KG1 (cell line): ENCODE data around the gene TMEM273.

Source experiments
- DNase-seq: peaks from one replicate; lab custom pipeline; 2025; lab: John Stamatoyannopoulos, UW

TMEM273 gene

GRCh38 chr10:49187950-49188761 lies at the start of gene TMEM273:
TSS of gene TMEM273 (minus strand) at chr10:49188391. CDS start at chr10:49188336, 55 bp downstream.
- DNase-seq: peak; percentile 83

DNA sequence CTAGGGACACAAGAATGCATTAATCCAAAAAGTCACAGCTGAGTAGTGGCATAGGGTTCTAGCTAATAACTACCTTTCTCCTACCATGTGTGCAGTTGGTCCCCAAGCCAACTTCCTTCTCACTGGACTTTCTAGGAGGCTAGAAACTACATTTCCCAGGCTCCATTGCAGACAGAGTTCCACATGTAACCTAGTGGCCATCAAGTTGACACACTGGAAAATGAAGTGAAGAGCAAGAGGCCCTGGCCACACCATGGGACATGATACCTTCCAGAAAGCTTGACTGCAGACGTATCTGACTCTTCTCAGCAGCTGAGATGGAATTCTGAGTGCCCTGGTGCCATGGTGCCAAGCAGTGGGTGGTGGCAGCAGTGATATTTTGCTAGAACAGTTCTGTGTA lies 49.8 kb upstream of the TMEM273 start:
- no peak for DNase-seq

- no peak for DNase-seq
These were observed 47.2 kb upstream of the TMEM273 start for GRCh38 chr10:49235392-49235791.

- DNase-seq: no peak
These were observed 43.1 kb upstream of the TMEM273 start for GRCh38 chr10:49231086-49231820.

DNA sequence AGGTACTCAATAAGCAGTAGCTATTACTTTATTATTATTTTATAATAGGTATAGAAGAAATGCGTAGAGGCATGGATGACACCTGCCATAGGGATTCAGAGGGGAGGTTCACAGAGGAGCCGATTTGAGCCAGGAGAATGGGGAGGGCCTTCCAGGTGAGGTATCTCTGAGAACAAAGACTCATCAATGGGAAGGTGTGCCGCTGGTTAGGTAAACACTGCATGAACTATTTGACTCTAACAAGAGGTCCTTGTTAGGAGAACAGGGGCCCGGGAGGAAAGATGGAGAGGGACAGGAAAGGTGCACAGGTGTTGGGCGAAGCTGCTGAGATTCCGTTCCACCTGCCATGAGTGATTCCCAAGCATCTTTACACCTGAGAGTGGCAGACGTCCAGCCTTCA lies 41.8 kb upstream of the TMEM273 start:
- no peak for DNase-seq

DNA sequence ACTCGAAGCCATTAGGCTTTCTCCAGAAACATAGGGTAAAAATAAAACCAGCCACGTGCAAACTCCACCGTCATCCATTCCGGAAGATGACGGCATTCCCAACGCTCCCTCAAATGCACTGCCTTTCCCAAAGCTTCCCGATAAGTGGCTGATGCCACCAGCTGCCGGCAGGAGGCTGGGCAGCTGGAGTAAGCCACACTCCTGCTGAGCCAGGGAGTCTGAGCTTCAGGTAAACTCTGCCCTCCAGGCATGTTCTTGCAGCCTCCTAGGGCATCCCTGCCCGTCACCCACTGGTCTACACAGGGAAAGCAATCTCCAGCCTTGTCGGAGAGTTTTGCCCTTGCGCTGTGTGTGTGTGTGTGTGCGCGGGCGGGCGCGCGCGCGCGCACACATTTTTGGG lies 40.5 kb upstream of the TMEM273 start:
- no peak for DNase-seq

GRCh38 chr10:49227406-49227805 lies 39.2 kb upstream of the TMEM273 start:
- DNase-seq: no peak

- no peak for DNase-seq
These were observed 38.4 kb upstream of the TMEM273 start for GRCh38 chr10:49226594-49226993.

- no peak for DNase-seq
These were observed 37.2 kb upstream of the TMEM273 start for GRCh38 chr10:49225218-49225876.

- DNase-seq: no peak
These were observed 35.0 kb upstream of the TMEM273 start for GRCh38 chr10:49223205-49223604.

- no peak for DNase-seq
These were observed 34.0 kb upstream of the TMEM273 start for GRCh38 chr10:49222170-49222569.

GRCh38 chr10:49220679-49221078 lies 32.5 kb upstream of the TMEM273 start:
- DNase-seq: no peak

- no peak for DNase-seq
These were observed 31.8 kb upstream of the TMEM273 start for GRCh38 chr10:49220031-49220430.

- no peak for DNase-seq
These were observed 31.1 kb upstream of the TMEM273 start for GRCh38 chr10:49219248-49219647.

GRCh38 chr10:49218480-49218879 lies 30.3 kb upstream of the TMEM273 start:
- no peak for DNase-seq

DNA sequence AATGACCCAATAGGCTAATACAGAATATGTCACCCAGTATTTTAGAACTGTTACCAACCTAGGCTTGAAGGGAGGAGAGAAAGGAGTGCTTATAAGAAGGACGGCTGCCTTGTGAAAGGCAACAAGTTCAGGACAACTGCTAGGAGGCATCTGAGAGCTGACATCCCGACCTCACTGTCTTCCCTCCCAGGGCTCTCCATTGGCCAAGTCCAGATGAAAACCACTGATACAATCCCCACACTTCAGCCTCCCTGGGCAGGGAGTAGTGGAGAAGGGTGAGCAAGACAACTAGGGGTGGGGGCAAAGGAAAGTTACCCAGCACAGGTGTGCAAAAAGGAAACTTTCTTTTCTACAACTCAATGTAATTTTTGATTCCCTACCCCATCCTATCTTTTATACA lies 29.5 kb upstream of the TMEM273 start:
- no peak for DNase-seq

DNA sequence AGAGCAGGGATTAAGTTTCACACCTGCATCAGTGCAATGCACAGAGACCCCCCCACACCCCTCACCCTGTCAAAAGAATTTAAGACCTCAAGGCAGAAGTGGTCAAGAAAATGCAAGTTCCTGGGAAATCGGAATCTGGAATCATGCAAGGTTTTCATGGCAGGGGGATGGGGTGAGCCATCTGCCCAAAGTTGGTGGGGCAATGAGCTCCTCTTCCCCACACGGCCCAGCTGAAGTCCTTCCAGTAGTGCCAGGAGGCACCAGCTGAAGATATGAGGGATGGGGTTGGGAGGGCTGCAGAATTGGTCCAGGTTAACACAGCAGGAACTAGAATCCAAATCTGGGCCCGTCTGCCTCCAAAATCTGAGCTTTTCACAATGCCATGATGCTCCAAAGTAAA lies 25.0 kb upstream of the TMEM273 start:
- DNase-seq: no peak

GRCh38 chr10:49212783-49213182 lies 24.6 kb upstream of the TMEM273 start:
- DNase-seq: no peak

DNA sequence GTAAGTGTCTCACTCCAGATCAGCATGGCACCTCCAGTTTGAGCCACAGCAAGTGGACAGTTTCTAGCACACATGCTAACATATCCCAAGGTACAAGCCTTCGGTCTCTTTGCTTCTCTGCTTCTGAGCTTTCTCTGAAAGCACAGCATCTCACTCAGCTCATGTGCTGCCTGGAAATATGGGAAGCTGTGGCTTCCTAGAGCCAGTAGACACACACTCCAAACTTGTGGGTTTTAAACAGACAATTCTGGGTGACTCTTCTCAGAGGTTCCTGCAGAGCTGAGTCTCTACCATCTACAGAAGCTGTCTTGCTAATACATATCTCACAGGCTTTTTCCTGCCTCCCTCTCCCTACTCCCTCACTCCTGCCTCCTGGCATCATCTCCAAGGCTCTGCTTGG lies 23.9 kb upstream of the TMEM273 start:
- DNase-seq: no peak

GRCh38 chr10:49208996-49209395 lies 20.8 kb upstream of the TMEM273 start:
- no peak for DNase-seq

DNA sequence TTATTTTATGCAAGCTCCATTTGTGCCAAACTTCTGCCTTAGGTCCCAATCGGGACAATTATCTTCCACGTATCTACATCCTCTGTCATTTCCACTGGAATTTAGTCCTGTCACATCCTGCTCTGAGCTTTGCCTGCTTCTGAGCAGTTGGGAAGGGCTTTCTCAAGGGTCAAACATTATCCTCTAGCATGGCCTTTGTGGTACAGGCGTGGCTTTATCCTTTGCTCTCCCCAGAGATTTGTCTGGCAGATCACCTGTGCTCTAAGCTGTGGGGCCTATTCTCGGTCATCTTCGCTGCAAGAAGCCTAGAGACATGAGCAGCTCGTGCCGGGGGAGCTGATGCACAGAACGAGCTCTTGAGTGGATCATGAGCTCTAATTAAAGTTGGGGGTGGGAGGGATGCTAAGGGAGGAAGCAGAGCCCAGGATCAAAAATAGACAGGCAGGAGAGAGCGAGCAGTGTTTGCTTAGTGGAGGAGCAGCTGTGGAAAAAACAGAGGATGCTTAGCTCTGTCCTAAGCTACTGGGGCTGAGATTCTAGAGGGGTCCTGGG lies 19.8 kb upstream of the TMEM273 start:
- no peak for DNase-seq

DNA sequence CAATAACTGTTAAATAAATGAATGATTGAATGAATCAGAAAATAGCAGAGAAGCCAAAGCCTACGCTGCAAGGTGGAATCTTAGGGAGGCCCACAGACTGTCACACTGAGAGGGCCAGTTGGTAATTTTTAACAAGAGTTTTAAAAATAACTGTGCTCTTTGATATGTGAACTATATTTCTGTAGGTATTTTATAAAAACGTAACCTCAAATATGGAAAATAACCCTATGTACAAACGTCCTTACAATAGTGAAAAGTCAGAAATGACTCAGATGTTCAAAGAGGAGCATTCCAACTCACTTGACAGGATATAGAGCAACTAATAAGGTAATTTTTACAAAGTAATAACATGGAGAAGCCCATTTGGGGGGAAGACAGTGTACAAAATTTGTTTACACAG lies 18.9 kb upstream of the TMEM273 start:
- DNase-seq: no peak

GRCh38 chr10:49205206-49205605 lies 17.0 kb upstream of the TMEM273 start:
- DNase-seq: no peak
